ENCODE results near the gene SELPLG. TPM values are rescaled to one million over a fixed set of nuclear protein-coding genes. Genes with fewer than 3 reads are reported as not detected.

SELPLG gene
- total and polyA plus RNA-seq, 2 experiments from 2014 or later, result 0.37 to 1.5 TPM

DNA sequence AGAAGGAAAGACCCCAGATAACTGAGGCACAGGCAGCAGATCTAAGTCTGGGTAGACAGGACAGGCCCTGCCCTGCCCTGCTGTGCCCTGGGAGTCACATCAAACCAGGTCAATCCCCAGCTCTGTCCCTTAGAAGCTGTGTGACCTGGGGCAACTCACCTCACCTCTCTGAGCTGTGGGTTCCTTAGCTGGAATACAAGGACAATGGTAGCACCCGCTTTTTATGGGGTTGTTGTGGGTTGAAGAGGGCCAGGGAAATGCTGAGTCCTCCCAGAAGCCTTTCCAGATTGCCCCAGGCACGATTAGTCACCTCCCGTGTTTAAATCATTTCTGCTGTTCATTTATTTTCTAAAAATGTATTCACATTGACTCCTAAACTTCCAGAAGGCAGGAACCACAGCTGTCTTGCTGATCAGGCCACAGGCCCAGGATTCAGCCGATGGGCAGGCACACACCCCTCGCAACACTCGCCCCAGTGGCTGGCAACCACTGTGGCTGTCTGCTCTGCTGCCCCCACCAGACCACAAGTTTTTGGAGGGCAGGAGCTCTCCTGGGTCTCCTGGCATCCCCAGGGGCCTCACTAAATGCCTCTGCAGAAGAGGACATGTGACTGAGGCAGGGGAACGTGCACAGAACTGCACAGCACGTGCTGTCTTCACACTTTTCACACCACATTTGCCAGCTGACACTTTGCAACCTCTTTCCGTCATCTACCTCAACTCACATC, 3.0 kb downstream of the SELPLG start:
- no peaks in the 10 kb centered on the region for H3K27me3 ChIP-seq
- H3K36me3 ChIP-seq (replicated peaks; ENCODE audit: insufficient read depth, low read depth), result no peaks in the 10 kb centered on the region
- no peaks in the 10 kb centered on the region for H3K9me3 ChIP-seq (ENCODE audit: low read depth)
- H4K20me1 ChIP-seq (ENCODE audit: insufficient read depth, poor library complexity, severe bottlenecking), result no peaks in the 10 kb centered on the region
- H3K4me3 ChIP-seq, result no peak overlapping the region
- no peaks in the 10 kb centered on the region for H3K9me2 ChIP-seq (replicated peaks; ENCODE audit: insufficient read depth)
- no peak overlapping the region for H3K4me2 ChIP-seq
- peaks cover 25% of the 10 kb centered on the region for H3K4me1 ChIP-seq (ENCODE audit: insufficient read depth)
- 70% methylated on average over 9 of the region's 9 CpGs for WGBS (ENCODE audit: low lambda C conversion rate, missing lambda C conversion rate)
- H3K79me2 ChIP-seq, result no peaks in the 10 kb centered on the region
- no peak for TF ChIP-seq EZH2phosphoT487 (IDR thresholded peaks at IDR 0.05; ENCODE audit: low read depth, severe bottlenecking, unreplicated experiment)
- TF ChIP-seq EZH2 (IDR thresholded peaks at IDR 0.05; ENCODE audit: borderline replicate concordance), result no peak
- TF ChIP-seq, protein P1, sequence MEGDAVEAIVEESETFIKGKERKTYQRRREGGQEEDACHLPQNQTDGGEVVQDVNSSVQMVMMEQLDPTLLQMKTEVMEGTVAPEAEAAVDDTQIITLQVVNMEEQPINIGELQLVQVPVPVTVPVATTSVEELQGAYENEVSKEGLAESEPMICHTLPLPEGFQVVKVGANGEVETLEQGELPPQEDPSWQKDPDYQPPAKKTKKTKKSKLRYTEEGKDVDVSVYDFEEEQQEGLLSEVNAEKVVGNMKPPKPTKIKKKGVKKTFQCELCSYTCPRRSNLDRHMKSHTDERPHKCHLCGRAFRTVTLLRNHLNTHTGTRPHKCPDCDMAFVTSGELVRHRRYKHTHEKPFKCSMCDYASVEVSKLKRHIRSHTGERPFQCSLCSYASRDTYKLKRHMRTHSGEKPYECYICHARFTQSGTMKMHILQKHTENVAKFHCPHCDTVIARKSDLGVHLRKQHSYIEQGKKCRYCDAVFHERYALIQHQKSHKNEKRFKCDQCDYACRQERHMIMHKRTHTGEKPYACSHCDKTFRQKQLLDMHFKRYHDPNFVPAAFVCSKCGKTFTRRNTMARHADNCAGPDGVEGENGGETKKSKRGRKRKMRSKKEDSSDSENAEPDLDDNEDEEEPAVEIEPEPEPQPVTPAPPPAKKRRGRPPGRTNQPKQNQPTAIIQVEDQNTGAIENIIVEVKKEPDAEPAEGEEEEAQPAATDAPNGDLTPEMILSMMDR (IDR thresholded peaks at IDR 0.05; ENCODE audit: poor library complexity), result no peak
- DNase-seq (ENCODE audit: low spot score), result no peak
- peak overlapping the region; percentile 80 for H3K27ac ChIP-seq
- H2AFZ ChIP-seq, result no peak overlapping the region

- no peaks in the 10 kb centered on the region for H4K20me1 ChIP-seq (ENCODE audit: insufficient read depth, poor library complexity, severe bottlenecking)
- WGBS (ENCODE audit: low lambda C conversion rate, missing lambda C conversion rate), result 53% methylated on average over 17 of the region's 17 CpGs
- DNase-seq (ENCODE audit: low spot score), result peak; percentile 80
- no peaks in the 10 kb centered on the region for H3K79me2 ChIP-seq
- no peaks in the 10 kb centered on the region for H3K36me3 ChIP-seq (replicated peaks; ENCODE audit: insufficient read depth, low read depth)
- H3K4me3 ChIP-seq, result no peak overlapping the region
- no peaks in the 10 kb centered on the region for H3K9me3 ChIP-seq (ENCODE audit: low read depth)
- H3K9me2 ChIP-seq (replicated peaks; ENCODE audit: insufficient read depth), result no peaks in the 10 kb centered on the region
- H3K4me1 ChIP-seq (ENCODE audit: insufficient read depth), result peaks cover 25% of the 10 kb centered on the region
- H3K4me2 ChIP-seq, result no peak overlapping the region
- TF ChIP-seq, protein P1 (IDR thresholded peaks at IDR 0.05; ENCODE audit: poor library complexity), result no peak
- TF ChIP-seq EZH2phosphoT487 (IDR thresholded peaks at IDR 0.05; ENCODE audit: low read depth, severe bottlenecking, unreplicated experiment), result no peak
- TF ChIP-seq EZH2 (IDR thresholded peaks at IDR 0.05; ENCODE audit: borderline replicate concordance), result no peak
- H3K27ac ChIP-seq, result peak overlapping the region; percentile 80
- no peak overlapping the region for H2AFZ ChIP-seq
- no peaks in the 10 kb centered on the region for H3K27me3 ChIP-seq
These were observed 3.7 kb downstream of the SELPLG start for GRCh38 chr12:108629824-108630476.

- H3K79me2 ChIP-seq, result no peaks in the 10 kb centered on the region
- no peaks in the 10 kb centered on the region for H3K36me3 ChIP-seq (replicated peaks; ENCODE audit: insufficient read depth, low read depth)
- peak overlapping the region; percentile 60 for H3K4me2 ChIP-seq
- no peaks in the 10 kb centered on the region for H4K20me1 ChIP-seq (ENCODE audit: insufficient read depth, poor library complexity, severe bottlenecking)
- 86% methylated on average over 5 of the region's 5 CpGs for WGBS (ENCODE audit: low lambda C conversion rate, missing lambda C conversion rate)
- no peak for DNase-seq (ENCODE audit: low spot score)
- H3K4me3 ChIP-seq, result no peak overlapping the region
- TF ChIP-seq, protein P1 (IDR thresholded peaks at IDR 0.05; ENCODE audit: poor library complexity), result no peak
- no peak for TF ChIP-seq EZH2phosphoT487 (IDR thresholded peaks at IDR 0.05; ENCODE audit: low read depth, severe bottlenecking, unreplicated experiment)
- no peak for TF ChIP-seq EZH2 (IDR thresholded peaks at IDR 0.05; ENCODE audit: borderline replicate concordance)
- H3K27ac ChIP-seq, result peak overlapping the region; percentile 47
- no peaks in the 10 kb centered on the region for H3K9me2 ChIP-seq (replicated peaks; ENCODE audit: insufficient read depth)
- peaks cover 25% of the 10 kb centered on the region for H3K4me1 ChIP-seq (ENCODE audit: insufficient read depth)
- H3K27me3 ChIP-seq, result no peaks in the 10 kb centered on the region
- no peaks in the 10 kb centered on the region for H3K9me3 ChIP-seq (ENCODE audit: low read depth)
- no peak overlapping the region for H2AFZ ChIP-seq
These were observed 4.5 kb downstream of the SELPLG start for GRCh38 chr12:108629151-108629550.

All from hepatocyte (in vitro differentiated cells).